ENCODE measurements around the gene MYO16. TPM values are rescaled to one million over a fixed set of nuclear protein-coding genes. Genes with fewer than 3 reads are reported as not detected.

Gene MYO16
- total RNA-seq, 2 experiments from 2014 or later = not detected

DNA sequence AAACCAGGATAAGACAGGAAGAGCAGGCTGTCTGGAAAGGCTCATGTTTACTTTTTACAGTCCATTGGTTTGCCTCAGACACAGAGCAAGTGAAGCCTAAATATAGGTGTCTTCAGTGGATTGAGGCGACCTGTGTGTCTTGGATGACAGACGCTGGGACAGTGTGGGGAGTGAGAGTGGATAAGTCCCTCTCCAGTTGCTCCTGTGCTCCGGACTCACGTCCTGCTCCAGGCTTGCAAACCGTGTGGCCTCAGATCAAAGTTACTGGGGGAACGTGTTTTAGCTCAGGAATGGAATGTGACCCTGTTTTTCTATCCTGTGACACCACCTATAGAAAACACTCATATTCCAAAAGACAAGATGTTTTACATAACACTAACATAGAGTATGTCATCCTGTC, 465.7 kb downstream of the MYO16 start:
- ChIA-PET POLR2A (no interaction called here), CTCF (no interaction called here)

- ChIA-PET CTCF (no interaction called here), POLR2A (no interaction called here)
Measured at GRCh38 chr13:109096101-109096500, 466.7 kb downstream of the MYO16 start.

- CTCF ChIA-PET = no interaction called here
Measured at GRCh38 chr13:109100705-109101304, 471.4 kb downstream of the MYO16 start.

GRCh38 chr13:109101550-109102144, 472.2 kb downstream of the MYO16 start:
- ChIA-PET CTCF (no interaction called here), POLR2A (no interaction called here)

More at GRCh38 chr13:109100705-109101304, 471.4 kb downstream of the MYO16 start:
- POLR2A ChIA-PET = no interaction called here

DNA sequence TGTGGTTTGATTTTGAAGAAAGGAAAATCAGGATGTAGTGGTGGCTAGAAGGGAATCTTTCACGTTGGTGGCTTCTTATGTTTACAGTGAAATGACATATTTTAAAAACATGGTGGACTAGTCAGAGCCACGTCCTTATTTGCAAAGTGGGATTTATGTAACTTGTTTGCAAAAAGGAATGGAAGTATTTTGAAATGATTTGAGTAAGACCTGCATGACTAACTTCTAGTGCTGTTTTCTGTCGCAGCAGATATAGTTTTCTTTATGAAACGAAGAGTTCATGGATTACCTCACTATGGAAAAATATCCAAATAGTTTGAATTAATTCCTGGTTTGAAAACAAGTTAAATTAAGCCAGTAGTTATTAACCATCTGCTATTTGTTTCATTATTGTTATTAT, 476.5 kb downstream of the MYO16 start:
- POLR2A ChIA-PET = no interaction called here
- CTCF ChIA-PET = no interaction called here

DNA sequence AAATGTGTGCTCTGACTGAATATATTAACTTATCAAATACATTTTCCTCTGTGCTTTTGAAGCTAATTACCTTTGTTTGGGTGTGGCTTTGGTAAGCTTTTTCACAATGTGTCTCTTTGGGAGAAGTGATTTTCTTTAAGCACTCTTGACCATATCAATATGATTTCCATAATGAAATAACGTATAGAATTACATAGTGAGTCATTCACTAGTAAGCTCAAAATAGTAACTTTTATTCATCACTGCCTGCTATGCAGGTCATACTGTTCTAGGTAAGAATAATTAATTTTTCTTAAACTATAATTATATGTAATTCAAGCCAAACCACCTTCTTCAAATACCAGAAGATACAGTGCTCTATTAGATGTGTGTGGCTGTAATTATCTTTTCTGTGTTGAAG, 480.7 kb downstream of the MYO16 start:
- POLR2A ChIA-PET = no interaction called here
- CTCF ChIA-PET = no interaction called here

DNA sequence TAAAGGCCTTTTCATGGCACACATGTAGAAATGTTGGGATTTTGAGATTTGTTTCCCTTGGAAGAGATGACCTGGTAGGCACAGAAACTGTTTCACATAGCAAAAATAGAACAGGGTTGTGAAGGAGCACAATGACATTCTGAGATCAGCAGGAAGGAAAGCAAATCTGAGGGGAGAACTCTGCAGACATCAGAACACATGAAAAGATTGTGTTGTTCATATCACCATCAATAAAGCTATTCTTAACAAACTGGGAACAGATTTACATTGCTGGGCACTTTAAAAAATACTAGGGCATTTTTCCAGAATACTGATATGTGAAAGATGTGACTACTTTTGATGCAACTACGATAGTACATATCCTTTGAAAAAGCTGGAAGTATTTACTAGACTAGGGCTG, 481.7 kb downstream of the MYO16 start:
- CTCF ChIA-PET = no interaction called here
- POLR2A ChIA-PET = no interaction called here

- ChIA-PET CTCF (no interaction called here), POLR2A (no interaction called here)
Measured at GRCh38 chr13:109113427-109113826, 484.0 kb downstream of the MYO16 start.

GRCh38 chr13:109114162-109114561, 484.8 kb downstream of the MYO16 start:
- POLR2A ChIA-PET = no interaction called here

GRCh38 chr13:109114991-109115390, 485.6 kb downstream of the MYO16 start:
- ChIA-PET POLR2A (no interaction called here), CTCF (interaction anchor here (0.6 to 0.7 kb wide), 2 partner anchors 38 to 1107 kb away, joined by 3 to 5 read pairs; no protein-coding TSS in a partner anchor)

More at GRCh38 chr13:109114162-109114561, 484.8 kb downstream of the MYO16 start:
- CTCF ChIA-PET = no interaction called here

- ChIA-PET CTCF (no interaction called here), POLR2A (no interaction called here)
Measured at GRCh38 chr13:109118521-109118920, 489.1 kb downstream of the MYO16 start.

GRCh38 chr13:109119896-109120295, 490.5 kb downstream of the MYO16 start:
- POLR2A ChIA-PET = no interaction called here
- CTCF ChIA-PET = no interaction called here

DNA sequence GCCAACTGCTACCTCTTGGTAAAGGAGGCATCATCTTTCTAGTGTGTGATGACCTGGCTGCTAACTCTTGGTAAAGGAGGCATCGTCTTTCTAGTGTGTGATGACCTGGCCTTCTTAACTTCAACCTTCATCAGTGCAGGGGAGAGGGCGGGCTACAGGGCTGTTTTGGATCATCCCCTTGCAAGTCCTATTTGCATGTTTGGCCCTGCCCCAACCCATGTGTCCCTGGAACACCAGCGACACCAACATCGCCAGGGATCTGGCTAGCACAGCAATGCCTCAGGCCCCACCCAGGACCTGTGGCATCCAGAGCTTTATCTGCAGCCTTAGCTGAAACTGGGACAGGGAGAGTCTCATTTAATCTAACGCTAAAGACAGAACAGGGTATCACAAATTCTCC, 492.4 kb downstream of the MYO16 start:
- ChIA-PET POLR2A (no interaction called here), CTCF (no interaction called here)

- POLR2A ChIA-PET = no interaction called here
- CTCF ChIA-PET = no interaction called here
Measured at GRCh38 chr13:109123971-109124370, 494.6 kb downstream of the MYO16 start.

GRCh38 chr13:109126178-109126577, 496.8 kb downstream of the MYO16 start:
- ChIA-PET POLR2A (no interaction called here), CTCF (no interaction called here)

GRCh38 chr13:109126891-109127641, 497.7 kb downstream of the MYO16 start:
- POLR2A ChIA-PET = no interaction called here

GRCh38 chr13:109128121-109128520, 498.7 kb downstream of the MYO16 start:
- ChIA-PET CTCF (no interaction called here), POLR2A (no interaction called here)

More at GRCh38 chr13:109126891-109127641, 497.7 kb downstream of the MYO16 start:
- CTCF ChIA-PET = no interaction called here

DNA sequence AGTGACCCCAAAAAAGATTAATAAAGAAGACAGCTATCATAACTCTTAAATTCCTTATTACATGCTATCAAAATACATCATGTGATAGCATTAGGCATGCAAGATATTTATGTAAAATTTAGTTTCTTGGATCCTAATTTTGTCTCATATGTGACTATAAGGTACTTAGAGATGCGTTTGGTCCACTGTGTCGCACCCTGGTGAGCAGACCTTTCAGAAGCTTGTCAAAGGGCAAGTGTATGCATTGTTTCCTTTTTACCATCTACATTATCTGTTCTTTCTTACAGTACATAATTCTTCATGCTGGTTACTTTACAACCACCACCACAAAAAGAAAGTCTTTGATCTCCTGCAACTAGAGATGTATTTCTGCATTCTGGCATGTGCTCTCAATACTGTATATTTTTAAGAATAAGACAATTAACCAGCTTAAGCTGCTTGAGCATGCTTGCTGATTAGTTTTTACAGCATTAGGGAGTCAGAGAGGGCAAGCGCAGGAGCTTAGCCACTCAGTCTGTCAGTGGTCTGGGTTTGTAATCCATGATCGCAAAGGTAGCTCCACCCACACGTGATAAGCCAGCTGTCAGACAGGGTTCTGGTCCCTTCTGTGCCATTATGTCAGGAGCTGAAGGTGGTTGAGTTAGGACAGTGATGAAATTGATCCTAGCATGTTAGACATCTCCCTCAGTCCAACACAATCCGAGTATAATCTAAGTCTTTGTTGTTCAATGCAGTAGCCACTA, 500.9 kb downstream of the MYO16 start:
- POLR2A ChIA-PET = no interaction called here
- CTCF ChIA-PET = no interaction called here

DNA sequence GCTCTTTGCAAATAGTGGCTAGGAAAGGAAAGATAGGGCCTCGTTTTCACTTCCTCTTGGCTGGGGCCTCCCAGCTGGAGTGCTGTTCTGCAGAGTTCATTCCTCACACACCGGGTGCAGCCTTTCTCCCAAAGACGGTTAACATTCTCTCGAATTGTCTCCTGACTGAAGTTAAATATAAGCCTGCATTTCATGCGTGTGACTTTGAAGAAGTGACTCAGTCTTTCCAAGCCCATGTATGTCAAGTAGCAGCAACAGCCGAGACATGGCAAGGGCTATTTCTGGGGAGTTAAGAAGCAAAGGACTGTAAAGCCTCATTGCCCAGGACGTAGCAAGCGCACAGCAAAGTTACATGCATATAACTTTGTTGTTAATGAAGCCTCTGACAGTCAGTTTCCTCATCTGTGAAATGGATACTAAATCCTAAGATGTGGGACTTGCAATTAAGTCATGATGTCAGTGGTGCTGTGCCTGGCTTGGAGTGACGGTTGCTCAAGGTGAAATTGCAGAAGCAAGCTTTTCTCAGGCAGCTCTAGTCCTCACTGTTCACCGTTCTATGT, 502.4 kb downstream of the MYO16 start:
- CTCF ChIA-PET = no interaction called here
- POLR2A ChIA-PET = no interaction called here

DNA sequence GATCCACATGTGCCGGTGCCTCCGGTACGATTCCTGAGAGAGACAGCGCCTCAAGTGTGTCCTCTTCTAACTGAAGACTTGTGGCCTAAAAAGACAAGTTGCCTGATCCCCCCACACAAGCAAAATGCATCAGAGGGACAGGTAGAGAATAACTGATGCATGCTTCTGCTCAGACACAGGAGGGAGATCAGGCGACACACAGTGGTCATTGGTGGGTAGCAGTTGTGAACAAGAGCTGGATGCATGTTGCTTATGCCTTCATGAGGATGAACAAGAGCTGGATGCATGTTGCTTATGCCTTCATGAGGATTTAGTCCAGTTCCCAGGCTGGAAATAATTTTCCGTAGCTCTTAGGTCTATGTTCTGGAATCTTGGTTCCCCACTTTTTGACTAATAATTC, 505.6 kb downstream of the MYO16 start:
- ChIA-PET POLR2A (no interaction called here), CTCF (no interaction called here)

- ChIA-PET POLR2A (no interaction called here), CTCF (no interaction called here)
Measured at GRCh38 chr13:109136873-109137272, 507.5 kb downstream of the MYO16 start.

Data from activated CD8-positive, alpha-beta memory T cell treated with anti-CD3 and anti-CD28 coated beads for 36 hours (primary cell).